Measurements from ENCODE around the gene TMIGD1. TPM values are rescaled to one million over a fixed set of nuclear protein-coding genes. Genes with fewer than 3 reads are reported as not detected.

The TMIGD1 gene
- total RNA-seq, 1 experiment from 2014 or later: not detected

DNA sequence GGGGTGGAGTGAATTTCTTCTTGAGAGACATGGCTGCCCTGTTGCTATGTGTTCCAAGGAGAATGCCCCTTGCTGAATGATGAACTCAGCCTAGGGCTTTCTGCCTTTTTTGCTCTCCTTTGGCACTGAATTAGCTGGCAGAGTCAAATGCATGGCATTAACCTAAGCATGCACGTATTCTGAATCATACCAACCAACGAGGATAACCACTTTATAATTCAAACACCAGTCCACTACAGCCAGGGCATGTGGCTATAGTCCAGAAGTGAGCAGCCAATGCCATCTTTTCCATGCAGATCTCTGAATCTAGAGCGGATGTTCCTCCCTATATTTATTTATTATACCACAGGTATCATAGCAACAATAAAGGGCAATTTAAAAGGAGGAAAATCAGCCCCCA lies 15.7 kb downstream of the TMIGD1 start:
- Histone ChIP-seq H3K27ac (ENCODE audit: insufficient read length, low read depth, low read length) (no peak overlapping the region), H3K18ac (ENCODE audit: insufficient read length, low read depth, low read length) (no peak overlapping the region), H2BK12ac (ENCODE audit: insufficient read length, low read depth, low read length) (no peak overlapping the region), H3K4ac (ENCODE audit: low read depth, low read length) (no peak overlapping the region), H4K5ac (ENCODE audit: insufficient read length, low read depth, low read length) (no peak overlapping the region), H2BK5ac (ENCODE audit: insufficient read length, low read length) (no peak overlapping the region), H3K4me1 (ENCODE audit: insufficient read depth, low read length) (no peaks in the 10 kb centered on the region), H4K20me1 (ENCODE audit: control insufficient read depth, insufficient read depth, insufficient read length) (no peaks in the 10 kb centered on the region), H4K91ac (ENCODE audit: insufficient read length, low read depth, low read length) (no peak overlapping the region), H2BK120ac (ENCODE audit: low read depth, low read length, poor library complexity, severe bottlenecking) (no peak overlapping the region), H2AFZ (ENCODE audit: low read length) (no peak overlapping the region), H3K23me2 (ENCODE audit: insufficient read length, low read depth, low read length, poor library complexity, severe bottlenecking) (no peaks in the 10 kb centered on the region), H2BK15ac (ENCODE audit: low read depth, low read length) (no peak overlapping the region), H3K4me2 (ENCODE audit: insufficient read depth, insufficient read length, low read length) (no peak overlapping the region), H3K14ac (ENCODE audit: insufficient read depth, low read length) (no peak overlapping the region), H3K9me3 (ENCODE audit: control insufficient read depth, low read depth, low read length) (no peaks in the 10 kb centered on the region), H3K27me3 (ENCODE audit: insufficient read depth, low read length) (no peaks in the 10 kb centered on the region), H3K79me2 (ENCODE audit: insufficient read depth, low read length) (no peaks in the 10 kb centered on the region), H3K23ac (ENCODE audit: insufficient read length, low read depth, low read length) (no peak overlapping the region), H3K9ac (ENCODE audit: extremely low read depth, insufficient read length, low read length) (no peak overlapping the region), H2AK5ac (ENCODE audit: insufficient read length, low read length) (no peak overlapping the region), H3K56ac (ENCODE audit: insufficient read length, low read depth, low read length) (no peak overlapping the region), H4K8ac (replicated peaks; ENCODE audit: insufficient read length, low read depth, low read length) (no peak overlapping the region), H2BK20ac (ENCODE audit: low read depth, low read length, poor library complexity, severe bottlenecking) (no peak overlapping the region), H3K79me1 (ENCODE audit: insufficient read depth, low read depth, low read length, poor library complexity, severe bottlenecking) (no peaks in the 10 kb centered on the region), H3T11ph (ENCODE audit: low read length) (no peak overlapping the region)
- TF ChIP-seq, protein P1, sequence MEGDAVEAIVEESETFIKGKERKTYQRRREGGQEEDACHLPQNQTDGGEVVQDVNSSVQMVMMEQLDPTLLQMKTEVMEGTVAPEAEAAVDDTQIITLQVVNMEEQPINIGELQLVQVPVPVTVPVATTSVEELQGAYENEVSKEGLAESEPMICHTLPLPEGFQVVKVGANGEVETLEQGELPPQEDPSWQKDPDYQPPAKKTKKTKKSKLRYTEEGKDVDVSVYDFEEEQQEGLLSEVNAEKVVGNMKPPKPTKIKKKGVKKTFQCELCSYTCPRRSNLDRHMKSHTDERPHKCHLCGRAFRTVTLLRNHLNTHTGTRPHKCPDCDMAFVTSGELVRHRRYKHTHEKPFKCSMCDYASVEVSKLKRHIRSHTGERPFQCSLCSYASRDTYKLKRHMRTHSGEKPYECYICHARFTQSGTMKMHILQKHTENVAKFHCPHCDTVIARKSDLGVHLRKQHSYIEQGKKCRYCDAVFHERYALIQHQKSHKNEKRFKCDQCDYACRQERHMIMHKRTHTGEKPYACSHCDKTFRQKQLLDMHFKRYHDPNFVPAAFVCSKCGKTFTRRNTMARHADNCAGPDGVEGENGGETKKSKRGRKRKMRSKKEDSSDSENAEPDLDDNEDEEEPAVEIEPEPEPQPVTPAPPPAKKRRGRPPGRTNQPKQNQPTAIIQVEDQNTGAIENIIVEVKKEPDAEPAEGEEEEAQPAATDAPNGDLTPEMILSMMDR (conservative IDR thresholded peaks at IDR 0.05): no peak
- no peak overlapping the region for H3K27ac Mint-ChIP-seq
- H3K36me3 Mint-ChIP-seq (ENCODE audit: insufficient read depth in 1 of 3, low read depth in 3 of 3): no peaks in the 10 kb centered on the region
- WGBS (ENCODE audit: extremely low coverage, insufficient read length, low lambda C conversion rate): no CpG with 5 or more reads among the region's 3 CpGs
- no peaks in the 10 kb centered on the region for H3K4me1 Mint-ChIP-seq
- H3K9me3 Mint-ChIP-seq: no peaks in the 10 kb centered on the region
- peaks cover 9% of the 10 kb centered on the region; the same call in 1 of the 2 replicates for H3K27me3 Mint-ChIP-seq (ENCODE audit: low read depth)
- H3K4me3 Mint-ChIP-seq: no peak overlapping the region
- DNase-seq: no peak
